HEK293 (cell line): ENCODE data around the gene ACAD9.

Experiments used
- CTCF ChIA-PET: fragments of 350-600 bp; formaldehyde crosslinking; extraction: SDS; loops from one replicate; lab custom pipeline; 2021; ENCODE audit warnings: antibody characterized with exemption; lab: Yijun Ruan, JAX
- POLR2A ChIA-PET: fragments of 300-600 bp; formaldehyde crosslinking; extraction: SDS; loops from one replicate; lab custom pipeline; 2020; ENCODE audit warnings: antibody characterized with exemption, inconsistent platforms; lab: Yijun Ruan, JAX
- H3K27ac ChIP-seq: fragments of 200-500 bp; sonication (Bioruptor generic); 2 replicates; pipeline ENCODE4 v1.5.1; 2014; ENCODE audit warnings: low read depth, low read length, control low read depth, inconsistent platforms; ENCODE audit errors: extremely low read depth
- H3K36me3 ChIP-seq, 2 experiments: fragments of 200-500 bp in 1 of 2; sonication (Bioruptor generic) in 1 of 2; 1 replicate in 1 of 2; 2 replicates in 1 of 2; pipeline ENCODE4 v1.5.1; 2014 to 2017; ENCODE audit warnings: inconsistent platforms in 2 of 2, low read length in 2 of 2; ENCODE audit not compliant: control insufficient read depth in 2 of 2, insufficient read depth in 1 of 2
- H3K4me1 ChIP-seq: fragments of 200-500 bp; sonication (Bioruptor generic); 2 replicates; pipeline ENCODE4 v1.5.1; 2014; ENCODE audit warnings: mild to moderate bottlenecking, low read length, inconsistent platforms; ENCODE audit not compliant: control insufficient read depth, insufficient read depth
- H3K4me3 ChIP-seq: 2 replicates; pipeline ENCODE4 v1.5.1; 2011; ENCODE audit warnings: low read depth, mild to moderate bottlenecking, control low read depth, low read length, moderate library complexity
- H3K9me3 ChIP-seq: fragments of 200-500 bp; sonication (Bioruptor generic); 2 replicates; pipeline ENCODE4 v1.5.1; 2014; ENCODE audit warnings: low read depth, low read length, inconsistent platforms; ENCODE audit not compliant: control insufficient read depth, insufficient read depth
- ATF2 ChIP-seq: fragments of 450-650 bp; formaldehyde crosslinking; IDR thresholded peaks from 2 replicates; pipeline ENCODE4 v1.5.1; 2016; ENCODE audit warnings: missing biosample characterization, missing genetic modification characterization, low read depth
- HOXC10 ChIP-seq: sonication (generic); formaldehyde crosslinking; IDR thresholded peaks from 2 replicates; pipeline ENCODE4 v1.8.1; 2023; ENCODE audit warnings: mild to moderate bottlenecking, missing genetic modification reagents
- MYNN ChIP-seq: fragments of 450-650 bp; formaldehyde crosslinking; IDR thresholded peaks from 2 replicates; pipeline ENCODE4 v1.5.1; 2016; ENCODE audit warnings: missing biosample characterization, missing genetic modification characterization, borderline replicate concordance
- SCRT2 ChIP-seq: fragments of 450-650 bp; formaldehyde crosslinking; IDR thresholded peaks from 2 replicates; pipeline ENCODE4 v1.5.1; 2016; ENCODE audit warnings: missing biosample characterization, missing genetic modification characterization
- TSHZ1 ChIP-seq: fragments of 450-650 bp; formaldehyde crosslinking; IDR thresholded peaks from 2 replicates; pipeline ENCODE4 v1.5.1; 2016; ENCODE audit warnings: missing biosample characterization, missing genetic modification characterization, borderline replicate concordance
- ZBTB11 ChIP-seq: fragments of 450-650 bp; formaldehyde crosslinking; conservative IDR thresholded peaks from 2 replicates; pipeline ENCODE4 v1.5.1; 2016; ENCODE audit warnings: low read depth, missing biosample characterization, missing genetic modification characterization
- ZFP37 ChIP-seq: fragments of 450-650 bp; formaldehyde crosslinking; IDR thresholded peaks from 2 replicates; pipeline ENCODE4 v1.5.1; 2016; ENCODE audit warnings: missing biosample characterization, missing genetic modification characterization
- ZFP41 ChIP-seq: fragments of 450-650 bp; formaldehyde crosslinking; IDR thresholded peaks from 2 replicates; pipeline ENCODE4 v1.5.1; 2016; ENCODE audit warnings: missing biosample characterization, missing genetic modification characterization, borderline replicate concordance
- ZNF138 ChIP-seq: fragments of 450-650 bp; formaldehyde crosslinking; IDR thresholded peaks from 2 replicates; pipeline ENCODE4 v1.5.1; 2016; ENCODE audit warnings: missing biosample characterization, missing genetic modification characterization, borderline replicate concordance
- ZNF16 ChIP-seq: fragments of 450-650 bp; formaldehyde crosslinking; IDR thresholded peaks from 2 replicates; pipeline ENCODE4 v1.5.1; 2016; ENCODE audit warnings: low read depth, missing biosample characterization, missing genetic modification characterization
- ZNF23 ChIP-seq: fragments of 450-650 bp; formaldehyde crosslinking; IDR thresholded peaks from 2 replicates; pipeline ENCODE4 v1.5.1; 2016; ENCODE audit warnings: missing biosample characterization, missing genetic modification characterization, borderline replicate concordance
- ZNF366 ChIP-seq: fragments of 450-650 bp; formaldehyde crosslinking; conservative IDR thresholded peaks from 2 replicates; pipeline ENCODE4 v1.5.1; 2016; ENCODE audit warnings: missing biosample characterization, missing genetic modification characterization
- ZNF501 ChIP-seq: fragments of 450-650 bp; formaldehyde crosslinking; IDR thresholded peaks from 2 replicates; pipeline ENCODE4 v1.5.1; 2016; ENCODE audit warnings: missing biosample characterization, missing genetic modification characterization
- ZNF518A ChIP-seq: fragments of 450-650 bp; formaldehyde crosslinking; conservative IDR thresholded peaks from 2 replicates; pipeline ENCODE4 v1.5.1; 2016; ENCODE audit warnings: low read depth, missing biosample characterization, missing genetic modification characterization
- ZNF530 ChIP-seq: fragments of 450-650 bp; formaldehyde crosslinking; IDR thresholded peaks from 2 replicates; pipeline ENCODE4 v1.5.1; 2016; ENCODE audit warnings: low read depth, missing biosample characterization, missing genetic modification characterization
- ZNF791 ChIP-seq: fragments of 450-650 bp; formaldehyde crosslinking; IDR thresholded peaks from 2 replicates; pipeline ENCODE4 v1.5.1; 2016; ENCODE audit warnings: missing biosample characterization, missing genetic modification characterization
- ZNF830 ChIP-seq: fragments of 450-650 bp; IDR thresholded peaks from 2 replicates; pipeline ENCODE4 v1.5.0; 2018; ENCODE audit warnings: missing biosample characterization, missing genetic modification characterization, low read depth, mild to moderate bottlenecking, moderate library complexity
- ZNF837 ChIP-seq: fragments of 450-650 bp; formaldehyde crosslinking; IDR thresholded peaks from 2 replicates; pipeline ENCODE4 v1.5.1; 2016; ENCODE audit warnings: missing biosample characterization, missing genetic modification characterization

Gene ACAD9

GRCh38 chr3:128917291-128917690 lies 37.9 kb downstream of the ACAD9 start (continued):
- TF ChIP-seq TSHZ1 (tag by site-specific recombination) (no peak), ZNF830 (no peak), ZFP37 (no peak), ZNF366 (tag by site-specific recombination) (no peak), HOXC10 (CRISPR knock-in tag) (no peak), ATF2 (no peak)

- no peaks in the 10 kb centered on the region for H3K9me3 ChIP-seq
- H3K36me3 ChIP-seq, result peaks cover 10 to 40% of the 10 kb centered on the region in 2 experiments; a peak in 2 of 3 replicates
- H3K4me1 ChIP-seq, result no peaks in the 10 kb centered on the region
- no peak for TF ChIP-seq ZNF830
- no peak for TF ChIP-seq ZNF837 (tag by site-specific recombination)
- no peak for TF ChIP-seq ZNF518A
- TF ChIP-seq ZNF16 (tag by site-specific recombination), result no peak
- no peak for TF ChIP-seq ZNF791
- TF ChIP-seq ZNF530 (tag by site-specific recombination), result no peak
- no peak for TF ChIP-seq ZFP41 (tag by site-specific recombination)
- no peak for TF ChIP-seq ZBTB11 (tag by site-specific recombination)
- TF ChIP-seq MYNN (tag by site-specific recombination), result no peak
- TF ChIP-seq SCRT2 (tag by site-specific recombination), result no peak
- TF ChIP-seq ZFP37, result no peak
- no peak for TF ChIP-seq ZNF501 (tag by site-specific recombination)
- no peak for TF ChIP-seq ZNF138 (tag by site-specific recombination)
- no peak for TF ChIP-seq ZNF23 (tag by site-specific recombination)
- TF ChIP-seq, all 188 proteins: peak for 0
- no peak overlapping the region for H3K4me3 ChIP-seq
- H3K27ac ChIP-seq, result no peak overlapping the region
- CTCF ChIA-PET, result interaction anchor here (0.6 kb wide), 1 partner anchor 34 kb away, joined by 4 read pairs; no protein-coding TSS in a partner anchor
- POLR2A ChIA-PET, result no interaction called here
These were observed 40.6 kb downstream of the ACAD9 start for GRCh38 chr3:128919988-128920387.
